Stimulated activated CD4-positive, alpha-beta T cell treated with anti-CD3 and anti-CD28 coated beads, Interleukin-1b, Interleukin-23, amount 100 ng/mL, for 24 hours (primary cell): ENCODE results near the gene HTRA3.

Experiments
- DNase-seq, 4 experiments: peaks; one replicate each; pipeline ENCODE4 v3.0.0-alpha.2; 2020; ENCODE audit warnings: low read depth in 4 of 4, low spot score in 1 of 4

The HTRA3 gene

DNA sequence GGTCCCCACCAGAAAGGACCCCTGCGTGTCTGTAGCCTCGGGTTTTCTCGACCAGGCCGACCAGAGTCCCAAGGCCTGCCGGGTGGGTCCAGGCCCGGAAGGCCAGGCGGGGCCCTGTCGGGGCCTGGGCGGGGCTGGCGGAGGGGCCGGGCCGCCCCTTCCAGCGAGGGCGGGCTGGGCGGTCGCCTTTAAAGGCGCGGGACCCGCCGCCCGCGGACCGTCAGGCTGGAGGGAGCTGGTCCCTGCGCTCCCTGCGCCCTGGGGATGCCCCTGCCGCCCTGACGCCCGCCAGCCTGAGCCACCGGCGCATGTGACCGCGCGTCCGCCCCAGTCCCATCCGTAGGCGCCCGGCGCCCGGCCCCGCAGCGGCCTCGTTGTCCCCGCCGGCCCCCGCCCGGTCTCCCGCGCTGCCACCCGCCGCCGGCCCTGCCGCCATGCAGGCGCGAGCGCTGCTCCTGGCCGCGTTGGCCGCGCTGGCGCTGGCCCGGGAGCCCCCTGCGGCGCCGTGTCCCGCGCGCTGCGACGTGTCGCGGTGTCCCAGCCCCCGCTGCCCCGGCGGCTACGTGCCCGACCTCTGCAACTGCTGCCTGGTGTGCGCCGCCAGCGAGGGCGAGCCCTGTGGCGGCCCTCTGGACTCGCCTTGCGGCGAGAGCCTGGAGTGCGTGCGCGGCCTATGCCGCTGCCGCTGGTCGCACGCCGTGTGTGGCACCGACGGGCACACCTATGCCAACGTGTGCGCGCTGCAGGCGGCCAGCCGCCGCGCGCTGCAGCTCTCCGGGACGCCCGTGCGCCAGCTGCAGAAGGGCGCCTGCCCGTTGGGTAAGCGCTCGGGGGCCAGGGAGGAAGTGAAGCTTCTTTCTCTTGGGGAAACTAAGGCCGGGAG lies at the start of gene HTRA3:
Gene HTRA3, plus strand, starts transcription at position 220 of the 883 bp plus-strand sequence. Its CDS starts 215 bp downstream, at position 435.
- DNase-seq = no peak

DNA sequence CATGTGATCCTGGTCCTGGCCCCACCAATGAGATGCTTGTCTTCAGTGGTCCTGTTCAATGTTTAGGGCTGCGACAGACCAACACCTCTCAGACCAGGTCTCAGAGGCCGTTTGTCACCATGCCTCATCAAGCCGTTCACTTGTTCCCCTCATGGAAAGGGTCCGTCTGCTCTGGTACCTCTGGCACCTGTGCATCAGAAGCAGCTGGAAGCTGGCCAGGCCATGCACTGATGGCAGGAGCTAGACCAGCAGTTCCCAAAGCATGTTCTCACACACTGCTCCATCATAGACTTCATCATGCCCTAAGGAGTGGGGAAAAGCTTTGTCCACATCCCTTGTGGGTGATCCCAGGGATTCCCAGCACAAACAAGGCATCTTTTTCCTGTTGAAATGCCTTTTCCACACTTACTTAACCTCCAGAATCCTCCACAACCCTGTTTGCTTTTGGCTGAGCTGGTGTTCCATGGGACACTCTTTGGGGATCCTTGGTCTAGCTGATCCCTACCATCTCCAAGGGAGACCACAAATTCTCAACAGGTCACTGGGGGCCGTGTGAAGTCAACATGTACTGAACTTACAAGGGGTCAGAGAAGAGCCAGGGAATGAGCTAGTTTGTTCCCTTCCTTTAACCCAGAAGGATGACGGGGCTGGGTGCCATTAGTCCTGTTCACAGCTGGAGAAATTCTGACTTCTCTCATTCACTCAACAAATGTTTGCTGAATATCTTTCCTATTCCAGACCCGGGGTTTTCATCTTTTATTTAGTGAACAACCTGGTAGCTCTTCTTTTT lies 48.7 kb upstream of the HTRA3 start:
- no peak for DNase-seq

DNA sequence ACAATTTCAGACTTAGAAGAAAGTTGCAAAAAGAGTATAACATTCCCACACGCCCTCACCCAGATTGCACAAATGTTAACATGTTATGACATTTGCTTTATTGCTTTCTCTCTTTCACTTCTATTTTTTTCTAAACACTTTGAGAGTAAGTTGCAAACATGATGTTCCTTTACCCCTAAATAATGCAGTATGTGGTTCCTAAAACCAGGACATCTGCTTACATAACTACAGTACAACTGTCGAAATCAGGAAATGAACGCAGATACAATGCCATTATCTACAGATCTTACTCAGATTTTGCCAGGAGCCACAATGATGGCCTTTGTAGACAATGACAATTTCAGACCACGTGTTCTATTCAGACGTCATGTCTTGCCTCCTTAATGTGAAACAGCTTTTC lies 48.1 kb upstream of the HTRA3 start:
- DNase-seq = no peak

DNA sequence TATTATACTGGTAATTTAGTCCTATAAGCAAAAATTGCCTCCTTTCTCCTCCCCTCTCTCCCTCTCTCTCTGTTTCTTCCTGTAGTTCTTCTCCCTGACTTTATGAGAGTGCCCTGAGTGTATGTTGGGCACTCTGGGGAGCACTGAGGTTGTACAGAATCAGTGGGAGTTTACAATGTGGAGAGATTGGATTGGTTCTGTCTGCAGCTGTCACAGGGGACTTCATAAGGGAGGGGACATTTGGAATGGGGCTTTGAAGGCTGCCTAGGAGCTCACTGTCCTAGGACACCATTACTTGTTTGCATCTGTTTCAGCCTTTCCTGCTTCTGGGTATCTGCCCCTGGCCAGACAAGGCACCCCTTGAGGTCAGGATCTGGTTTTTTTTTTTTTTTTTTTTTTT lies 47.6 kb upstream of the HTRA3 start:
- DNase-seq = no peak

DNA sequence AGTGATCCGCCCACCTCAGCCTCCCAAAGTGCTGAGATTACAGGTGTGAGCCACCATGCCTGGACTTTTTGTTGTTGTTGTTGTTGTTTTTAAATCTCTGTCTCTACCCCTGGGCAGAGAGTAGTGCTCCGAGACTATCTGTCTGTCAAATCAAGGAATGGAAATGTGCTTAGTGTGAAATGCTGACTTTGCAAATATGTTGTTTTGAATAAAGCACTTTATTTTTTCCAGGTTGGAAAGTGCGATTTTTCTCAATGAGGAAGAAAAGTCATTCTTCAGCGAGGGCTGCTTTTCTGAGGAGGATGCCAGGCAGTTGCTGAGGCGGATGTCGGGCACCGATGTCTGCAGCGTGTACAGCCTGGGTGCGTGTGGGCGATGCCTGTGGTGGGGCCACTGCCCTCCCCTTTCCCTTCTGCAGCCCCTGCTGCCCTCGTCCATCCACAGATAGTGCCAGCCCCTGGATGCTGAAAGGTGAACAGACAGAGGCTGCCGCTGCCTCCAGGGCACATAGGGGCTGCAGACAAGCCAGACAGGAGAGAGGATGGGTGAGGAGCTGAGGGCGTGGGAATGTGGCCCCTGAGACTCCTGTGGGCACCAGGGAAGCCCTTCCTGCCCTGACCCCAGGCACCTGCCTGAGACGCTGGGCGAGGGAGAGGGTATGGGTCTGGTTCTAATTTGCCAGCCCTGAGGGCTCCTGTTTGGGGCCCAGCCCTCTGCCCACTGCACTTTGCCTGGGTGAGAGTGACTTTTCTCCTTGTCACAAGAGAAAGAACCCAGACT lies 46.8 kb upstream of the HTRA3 start:
- DNase-seq = no peak

DNA sequence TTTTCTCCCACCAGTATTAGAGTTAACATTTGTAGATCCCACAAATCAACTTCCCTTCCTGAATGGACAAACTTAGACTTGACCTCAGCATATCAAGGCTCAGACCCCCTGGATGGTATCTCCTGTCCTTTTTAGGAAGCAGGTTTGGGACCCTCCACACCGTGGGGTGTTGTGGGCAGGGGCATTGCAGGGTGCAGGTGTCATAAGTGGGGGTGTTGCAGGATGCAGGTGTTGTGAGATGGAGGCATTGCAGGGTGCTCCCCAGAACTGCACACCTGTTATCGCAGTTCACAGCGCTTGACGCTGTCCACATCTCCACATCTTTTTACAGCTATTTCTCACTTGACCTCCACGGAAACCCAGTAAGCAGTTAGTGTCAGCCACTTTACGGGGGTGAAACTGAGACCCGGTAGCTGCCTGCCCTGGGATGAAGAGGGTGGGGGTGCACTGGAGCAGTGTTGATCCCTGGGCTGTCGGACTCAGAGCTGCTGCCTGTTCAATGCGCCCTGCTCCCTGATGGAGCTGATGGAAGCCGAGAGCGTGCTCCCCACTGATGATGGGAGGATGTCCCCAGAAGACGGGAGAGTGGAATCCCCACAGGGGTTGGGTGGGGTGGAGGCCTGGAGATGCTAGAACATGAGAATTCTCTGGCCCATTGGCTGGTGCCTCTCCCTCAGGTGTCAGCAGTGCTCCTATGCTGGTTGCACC lies 45.1 kb upstream of the HTRA3 start:
- no peak for DNase-seq

DNA sequence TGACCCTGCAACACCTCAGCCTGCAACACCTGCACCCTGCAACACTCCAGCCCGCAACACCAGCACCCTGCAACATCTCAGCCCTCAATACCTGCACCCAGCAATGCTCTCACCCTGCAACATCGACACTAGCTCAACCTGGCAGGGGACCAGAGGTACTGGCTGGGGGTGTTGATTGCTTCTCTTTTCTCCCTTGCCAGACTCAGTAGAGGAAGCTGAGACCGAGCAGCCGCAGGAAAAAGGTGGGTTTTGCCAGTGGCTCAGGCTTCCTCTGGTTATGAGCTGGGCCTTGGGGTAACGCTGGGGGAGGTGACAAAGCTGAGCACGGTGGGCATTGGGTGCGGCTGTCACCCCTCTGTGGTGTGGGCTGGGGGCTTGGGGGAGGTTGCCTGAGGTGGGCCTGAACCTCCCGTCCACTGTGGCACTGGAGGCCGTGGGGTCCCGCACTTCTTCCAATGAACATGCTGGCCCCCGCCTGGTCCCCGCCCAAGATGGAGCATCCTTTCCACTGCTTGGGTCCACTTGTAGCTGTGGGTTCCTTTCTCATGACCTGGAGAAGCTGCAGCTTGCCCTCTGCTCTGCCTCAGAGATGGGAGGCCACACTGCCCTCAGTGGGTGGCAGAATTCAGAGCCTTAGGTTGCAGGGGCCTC lies 44.5 kb upstream of the HTRA3 start:
- no peak for DNase-seq

DNA sequence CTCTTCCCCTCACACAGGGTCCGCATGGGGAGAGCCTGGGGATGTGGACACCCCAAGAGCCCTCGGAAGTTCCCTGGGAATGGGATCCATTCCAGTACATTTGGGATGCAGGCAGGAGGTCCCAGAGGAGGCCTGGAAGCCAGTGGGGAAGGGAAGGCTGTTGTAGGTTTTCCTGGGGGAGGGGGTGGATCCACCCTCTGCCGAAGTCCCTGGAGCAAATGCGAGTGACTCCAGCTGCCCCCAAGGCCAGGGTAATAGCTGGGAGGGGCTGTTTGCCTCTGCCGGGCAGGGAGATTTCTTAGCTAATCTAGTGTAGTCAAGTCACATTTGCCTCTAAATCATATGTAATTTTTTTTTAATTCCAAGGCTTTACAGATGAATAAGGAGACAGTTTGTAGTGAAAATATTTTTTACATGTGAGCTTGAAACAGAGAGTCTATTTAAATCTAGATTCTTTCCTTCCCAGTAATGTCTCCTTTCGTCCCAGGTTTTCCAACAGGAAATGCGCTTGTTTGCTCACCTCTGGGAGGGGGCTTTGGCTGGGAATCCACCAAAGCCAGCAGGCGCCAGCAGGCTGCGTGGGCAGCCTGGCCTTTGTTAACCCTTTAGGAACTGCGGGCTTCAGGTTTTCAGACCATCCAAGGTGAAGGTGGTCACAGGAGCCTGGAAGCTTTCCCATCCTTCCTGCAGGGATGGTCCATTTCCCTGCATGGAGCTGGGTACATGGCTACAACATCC lies 43.7 kb upstream of the HTRA3 start:
- DNase-seq = no peak

DNA sequence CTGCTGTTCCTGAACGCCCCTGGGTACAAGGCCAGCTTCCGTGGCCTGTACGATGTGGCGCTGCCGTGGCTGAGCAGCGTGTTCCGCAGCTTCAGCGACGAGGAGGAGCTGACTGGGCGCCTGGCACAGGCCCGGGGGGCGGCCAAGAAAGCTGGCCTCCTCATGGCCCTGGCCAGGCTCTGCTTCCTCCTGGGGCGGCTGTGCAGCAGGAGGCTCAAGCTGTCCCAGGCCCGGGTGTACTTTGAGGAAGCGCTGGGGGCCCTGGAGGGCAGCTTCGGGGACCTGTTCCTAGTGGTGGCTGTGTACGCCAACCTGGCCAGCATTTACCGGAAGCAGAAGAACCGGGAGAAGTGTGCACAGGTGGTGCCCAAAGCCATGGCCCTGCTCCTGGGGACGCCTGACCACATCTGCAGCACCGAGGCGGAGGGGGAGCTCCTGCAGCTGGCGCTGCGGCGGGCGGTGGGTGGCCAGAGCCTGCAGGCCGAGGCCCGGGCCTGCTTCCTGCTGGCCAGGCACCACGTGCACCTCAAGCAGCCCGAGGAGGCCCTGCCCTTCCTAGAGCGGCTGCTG lies 42.3 kb upstream of the HTRA3 start:
- no peak for DNase-seq

DNA sequence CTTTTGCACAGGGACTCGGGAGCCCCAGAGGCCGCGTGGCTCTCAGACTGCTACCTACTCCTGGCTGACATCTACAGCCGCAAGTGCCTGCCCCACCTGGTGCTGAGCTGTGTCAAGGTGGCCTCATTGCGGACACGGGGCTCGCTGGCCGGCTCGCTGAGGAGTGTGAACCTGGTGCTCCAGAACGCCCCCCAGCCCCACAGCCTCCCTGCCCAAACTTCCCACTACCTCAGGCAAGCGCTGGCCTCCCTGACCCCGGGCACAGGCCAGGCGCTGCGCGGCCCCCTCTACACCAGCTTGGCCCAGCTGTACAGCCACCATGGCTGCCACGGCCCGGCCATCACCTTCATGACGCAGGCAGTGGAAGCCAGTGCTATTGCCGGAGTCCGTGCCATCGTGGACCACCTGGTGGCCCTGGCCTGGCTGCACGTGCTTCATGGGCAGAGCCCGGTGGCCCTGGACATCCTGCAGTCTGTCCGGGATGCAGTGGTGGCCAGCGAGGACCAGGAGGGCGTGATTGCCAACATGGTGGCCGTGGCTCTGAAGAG lies 41.7 kb upstream of the HTRA3 start:
- DNase-seq = no peak

DNA sequence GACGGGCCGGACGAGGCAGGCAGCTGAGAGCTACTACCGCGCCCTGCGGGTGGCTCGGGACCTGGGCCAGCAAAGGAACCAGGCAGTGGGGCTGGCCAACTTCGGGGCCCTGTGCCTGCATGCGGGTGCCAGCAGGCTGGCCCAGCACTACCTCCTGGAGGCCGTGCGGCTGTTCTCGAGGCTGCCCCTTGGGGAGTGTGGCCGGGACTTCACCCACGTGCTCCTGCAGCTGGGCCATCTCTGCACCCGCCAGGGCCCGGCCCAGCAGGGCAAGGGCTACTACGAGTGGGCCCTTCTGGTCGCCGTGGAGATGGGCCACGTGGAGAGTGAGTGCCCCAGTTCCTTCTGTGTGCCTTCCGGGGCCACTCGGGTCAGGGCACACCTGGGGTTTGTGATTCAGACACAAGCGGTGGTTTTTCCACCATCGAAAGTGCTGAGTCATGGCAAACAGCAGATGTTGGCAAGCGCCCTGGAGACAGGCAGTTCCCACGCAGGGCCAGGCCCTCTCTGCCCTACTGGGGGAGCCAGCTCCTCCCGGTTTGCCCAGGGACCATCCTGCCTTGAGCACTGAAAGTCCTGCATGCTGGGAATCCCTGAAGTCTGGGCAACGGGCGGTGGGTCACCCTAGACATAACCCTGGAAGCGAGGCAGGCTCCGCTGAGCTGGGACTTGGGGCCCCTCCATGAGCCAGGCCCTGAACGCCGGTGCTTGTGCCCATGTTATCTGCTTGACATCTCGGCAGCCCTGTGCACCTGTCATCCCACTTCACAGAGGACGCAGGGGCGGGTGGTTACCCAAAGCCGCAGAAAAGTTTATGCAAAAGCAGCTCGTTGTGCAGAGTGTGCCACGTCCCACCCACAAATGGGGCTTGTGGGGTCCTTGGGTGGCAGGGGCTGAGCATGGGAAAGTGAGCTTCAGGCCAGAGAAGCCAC lies 41.0 kb upstream of the HTRA3 start:
- peak; percentile 45 to 68 (median 57) for DNase-seq

DNA sequence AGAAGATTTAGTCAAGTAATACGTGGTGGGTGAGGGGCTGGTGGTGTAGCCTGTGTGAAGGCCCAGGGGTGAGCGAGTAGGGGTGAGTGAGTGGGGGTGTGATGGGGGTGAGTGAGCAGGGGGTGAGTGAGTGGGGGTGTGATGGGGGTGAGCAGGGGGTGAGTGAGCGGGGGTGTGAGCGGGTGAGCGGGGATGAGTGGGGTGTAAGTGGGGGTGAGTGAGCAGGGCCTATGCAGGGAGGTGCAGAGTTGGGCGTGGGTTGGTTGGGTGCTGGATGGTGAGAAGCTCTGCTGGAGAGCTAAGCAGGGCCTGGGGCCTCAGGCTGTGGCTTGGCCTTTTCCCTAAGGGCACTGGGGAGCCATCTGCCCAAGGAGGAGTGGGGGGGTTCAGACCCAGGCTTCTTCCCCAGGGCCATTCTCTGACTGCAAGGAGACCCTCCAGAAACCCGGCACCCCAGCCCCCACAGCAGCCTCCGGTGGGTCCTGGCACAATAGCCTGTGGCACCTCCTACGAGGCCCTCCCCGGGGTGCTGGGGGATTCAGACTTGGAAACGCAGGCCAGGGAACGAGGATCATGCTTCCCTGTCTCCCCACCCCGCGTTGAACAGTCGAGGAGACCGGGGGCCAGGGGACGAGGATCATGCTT lies 40.1 kb upstream of the HTRA3 start:
- peak in 1 of 4 experiments; percentile 8 for DNase-seq

DNA sequence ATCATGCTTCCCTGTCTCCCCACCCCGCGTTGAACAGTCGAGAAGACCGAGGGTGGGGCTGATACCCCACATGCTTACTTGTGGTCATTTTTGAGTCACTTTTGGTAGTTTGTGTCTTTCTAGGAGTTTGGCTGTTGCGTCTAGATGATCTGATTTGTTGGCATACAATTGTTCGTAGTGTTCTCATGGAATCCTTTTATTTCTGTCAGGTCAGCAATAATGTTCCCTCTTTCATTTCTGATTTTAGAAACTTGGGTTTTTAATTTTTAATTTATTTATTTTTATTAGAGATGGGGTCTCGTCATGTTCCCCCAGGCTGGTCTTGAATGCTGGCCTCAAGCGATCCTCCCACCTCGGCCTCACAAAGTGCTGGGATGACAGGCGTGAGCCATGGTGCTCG lies 39.5 kb upstream of the HTRA3 start:
- no peak for DNase-seq

DNA sequence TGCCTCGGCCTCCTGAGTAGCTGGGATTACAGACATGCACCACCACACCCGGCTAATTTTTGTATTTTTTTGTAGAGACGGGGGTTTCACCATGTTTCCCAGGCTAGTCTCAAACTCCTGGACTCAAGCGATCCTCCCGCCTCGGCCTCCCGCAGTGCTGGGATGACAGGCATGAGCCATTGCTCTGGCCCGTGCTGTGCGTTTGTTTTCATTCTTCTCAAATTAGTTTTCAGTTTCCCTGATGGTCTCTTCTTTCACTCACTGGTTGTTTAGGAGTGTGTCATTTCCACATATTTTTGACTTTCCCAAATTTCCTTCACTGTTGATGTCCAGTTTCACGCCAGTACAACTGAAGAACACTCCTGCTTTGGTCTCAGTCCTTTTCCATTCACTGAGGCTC lies 38.7 kb upstream of the HTRA3 start:
- no peak for DNase-seq

DNA sequence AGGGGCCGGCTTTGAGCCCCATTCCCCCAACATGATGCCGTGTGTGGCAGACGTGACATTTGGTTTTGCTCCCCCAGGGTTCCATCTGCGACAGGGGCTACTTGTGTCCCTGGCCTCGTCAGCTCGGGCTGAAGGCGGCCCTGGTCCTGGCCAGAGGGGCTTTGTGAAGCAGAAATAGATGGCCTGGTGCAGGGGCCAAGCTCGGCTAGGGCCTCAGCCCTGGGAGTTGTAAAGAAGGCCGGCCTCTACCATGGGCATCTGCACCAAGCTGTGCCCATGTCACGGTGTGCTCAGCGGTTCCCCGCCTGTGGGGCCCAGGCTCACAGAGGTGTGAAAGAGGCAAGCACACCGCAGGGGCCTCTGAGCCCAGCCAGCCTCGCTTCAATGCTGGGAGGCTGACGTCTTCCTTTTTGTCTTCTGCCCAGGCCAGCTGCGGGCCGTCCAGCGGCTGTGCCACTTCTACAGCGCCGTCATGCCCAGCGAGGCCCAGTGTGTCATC lies 38.0 kb upstream of the HTRA3 start:
- DNase-seq = no peak

DNA sequence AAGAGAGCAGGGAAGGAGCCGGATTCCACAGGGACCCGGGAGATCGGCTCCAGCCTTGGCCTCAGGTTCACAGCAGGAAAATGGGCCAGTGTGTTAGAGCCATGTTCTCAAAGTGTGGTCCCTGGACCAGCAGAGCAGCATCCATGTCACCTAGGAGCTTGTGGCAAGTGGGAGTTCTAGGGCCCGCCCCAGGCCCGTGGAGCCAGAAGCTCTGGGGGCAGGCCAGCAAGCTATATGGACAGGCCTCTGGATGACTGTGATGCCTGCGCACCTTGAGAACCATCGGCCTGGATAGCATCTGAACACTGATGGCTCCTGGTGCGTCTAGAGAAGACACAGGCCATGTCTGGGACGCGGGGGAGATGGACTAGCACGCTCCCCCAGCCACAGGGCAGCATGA lies 36.8 kb upstream of the HTRA3 start:
- DNase-seq = no peak
